Keratinocyte (primary cell): ENCODE data around the gene KIF13A. TPM values are rescaled to one million over a fixed set of nuclear protein-coding genes. Genes with fewer than 3 reads are reported as not detected.

Experiments
- DNase-seq: peaks from one replicate; pipeline ENCODE4 v3.0.0-alpha.2; 2011; ENCODE audit warnings: low read depth, missing footprints, low spot score
- FAIRE-seq: peaks from 2 replicates; lab custom pipeline; 2011; peaks lifted over from hg19 to GRCh38; lab: Jason Lieb, UNC
- H2AFZ ChIP-seq: 2 replicates; pipeline ENCODE4 v1.6.0; 2012; ENCODE audit warnings: low read length, control low read depth, inconsistent platforms; ENCODE audit not compliant: control insufficient read depth
- H3K27ac ChIP-seq: 2 replicates; pipeline ENCODE4 v1.5.1; 2011; ENCODE audit warnings: low read length; ENCODE audit not compliant: control insufficient read depth, insufficient read depth
- H3K27me3 ChIP-seq: 3 replicates; pipeline ENCODE4 v1.6.0; 2011; ENCODE audit warnings: low read length; ENCODE audit not compliant: control insufficient read depth, insufficient read depth; ENCODE audit errors: extremely low read depth
- H3K36me3 ChIP-seq, 2 experiments: 2 replicates in 1 of 2; 3 replicates in 1 of 2; pipeline ENCODE4 v1.5.1; 2011; ENCODE audit warnings: low read length in 2 of 2, mild to moderate bottlenecking in 1 of 2; ENCODE audit not compliant: control insufficient read depth in 2 of 2, insufficient read depth in 2 of 2; ENCODE audit errors: extremely low read depth in 1 of 2
- H3K4me1 ChIP-seq: 3 replicates; pipeline ENCODE4 v1.5.1; 2011; ENCODE audit warnings: low read length; ENCODE audit not compliant: control insufficient read depth, insufficient read depth; ENCODE audit errors: extremely low read depth
- H3K4me2 ChIP-seq: 3 replicates; pipeline ENCODE4 v1.6.0; 2011; ENCODE audit warnings: low read depth, low read length; ENCODE audit not compliant: control insufficient read depth, insufficient read depth; ENCODE audit errors: extremely low read depth
- H3K4me3 ChIP-seq, 3 experiments: fragments of 200-600 bp in 1 of 3; sonication (generic) in 1 of 3; 2 replicates in 2 of 3; 3 replicates in 1 of 3; pipeline ENCODE4 v1.5.1; 2011 to 2016; ENCODE audit warnings: low read length in 3 of 3, mild to moderate bottlenecking in 3 of 3, control low read depth in 2 of 3, inconsistent platforms in 1 of 3, low read depth in 1 of 3, mixed read lengths in 1 of 3, mixed run types in 1 of 3, moderate library complexity in 1 of 3; ENCODE audit not compliant: control insufficient read depth in 2 of 3, insufficient read depth in 2 of 3; ENCODE audit errors: extremely low read depth in 1 of 3
- H3K79me2 ChIP-seq: 2 replicates; pipeline ENCODE4 v1.6.0; 2012; ENCODE audit warnings: low read length; ENCODE audit not compliant: control insufficient read depth, insufficient read depth
- H3K9ac ChIP-seq: 3 replicates; pipeline ENCODE4 v1.6.0; 2011; ENCODE audit warnings: low read length; ENCODE audit not compliant: control insufficient read depth, insufficient read depth; ENCODE audit errors: extremely low read depth
- H3K9me1 ChIP-seq: 3 replicates; pipeline ENCODE4 v1.6.0; 2011; ENCODE audit warnings: low read length; ENCODE audit not compliant: control insufficient read depth, insufficient read depth; ENCODE audit errors: extremely low read depth
- H3K9me3 ChIP-seq: 2 replicates; pipeline ENCODE4 v1.5.1; 2012; ENCODE audit warnings: low read depth, low read length; ENCODE audit not compliant: control insufficient read depth
- H4K20me1 ChIP-seq: 3 replicates; pipeline ENCODE4 v1.6.0; 2011; ENCODE audit warnings: low read length; ENCODE audit not compliant: control insufficient read depth, insufficient read depth; ENCODE audit errors: extremely low read depth
- CTCF ChIP-seq, 3 experiments: IDR thresholded peaks in 1 of 3; conservative IDR thresholded peaks in 1 of 3; optimal IDR thresholded peaks in 1 of 3; 2 replicates in 2 of 3; 3 replicates in 1 of 3; pipeline versions ENCODE3 to v1.5.1; 2011; ENCODE audit warnings: low read length in 3 of 3, mild to moderate bottlenecking in 3 of 3, moderate library complexity in 2 of 3, control low read depth in 1 of 3, inconsistent platforms in 1 of 3; ENCODE audit not compliant: insufficient read depth in 2 of 3; ENCODE audit errors: extremely low read depth in 1 of 3
- EZH2 ChIP-seq: IDR thresholded peaks from one replicate; pipeline ENCODE4 v1.6.1; 2012; ENCODE audit warnings: inconsistent platforms, mild to moderate bottlenecking, low read length, moderate library complexity
- dilution Hi-C: fragments of 300-500 bp; cut with MboI; formaldehyde crosslinking; loops from one replicate; pipeline ENCODE4 v1.7.0; 2020; ENCODE audit warnings: low sequenced_read_pairs; ENCODE audit not compliant: extremely low pct_ligation_motif_present
- polyA plus RNA-seq, 5 experiments: library from polyadenylated mRNA; depleted of rRNA in 3 of 5; stranded (reverse) in 3 of 5; stranded (forward) in 1 of 5; unstranded in 1 of 5; fragments of >200 nt; gene quantifications; 1 replicate in 1 of 5; 2 replicates in 3 of 5; 3 replicates in 1 of 5; pipeline versions ENCODE4 v1.2.1 to v1.2.3, GENCODE V29; 2011 to 2012; ENCODE audit warnings: missing spikeins in 2 of 5, low read depth in 1 of 5, low replicate concordance in 1 of 5

The KIF13A gene
- polyA plus RNA-seq, 1 donor (not counting 4 experiments of a cell fraction or from before 2014, with no cell fraction given), result 96.2 TPM

GRCh38 chr6:17869753-17870050 is 117.7 kb downstream of the KIF13A start:
- Histone ChIP-seq H3K36me3 (peaks cover 2 to 3% of the 10 kb centered on the region in 2 experiments), H3K4me2 (peak overlapping the region; percentile 84), H3K27me3 (no peaks in the 10 kb centered on the region), H4K20me1 (no peaks in the 10 kb centered on the region), H3K9me3 (no peaks in the 10 kb centered on the region), H3K4me3 (peak overlapping the region in 1 of 3 experiments; percentile 39), H3K9ac (peak overlapping the region; percentile 58), H2AFZ (no peak overlapping the region), H3K27ac (peak overlapping the region; percentile 87), H3K9me1 (no peaks in the 10 kb centered on the region), H3K4me1 (peaks cover 65% of the 10 kb centered on the region), H3K79me2 (peaks cover 8% of the 10 kb centered on the region)
- no peak for DNase-seq
- FAIRE-seq, result no peak
- TF ChIP-seq CTCF (optimal IDR thresholded peaks at IDR 0.05 in 1 of 3, IDR thresholded peaks at IDR 0.05 in 1 of 3, conservative IDR thresholded peaks at IDR 0.05 in 1 of 3; ENCODE audit: extremely low read depth in 1 of 3, insufficient read depth in 2 of 3, low read length in 3 of 3) (no peak), EZH2 (no peak)
- dilution Hi-C loops, result no loop called here

- H3K4me1 ChIP-seq, result peaks cover 69% of the 10 kb centered on the region
- DNase-seq, result peak; percentile 70
- H3K9ac ChIP-seq, result peak overlapping the region; percentile 58
- peak; percentile 84 for FAIRE-seq
- no peaks in the 10 kb centered on the region for H4K20me1 ChIP-seq
- peak overlapping the region; percentile 87 for H3K27ac ChIP-seq
- no peaks in the 10 kb centered on the region for H3K9me1 ChIP-seq
- TF ChIP-seq EZH2 (no peak), CTCF (optimal IDR thresholded peaks at IDR 0.05 in 1 of 3, IDR thresholded peaks at IDR 0.05 in 1 of 3, conservative IDR thresholded peaks at IDR 0.05 in 1 of 3; ENCODE audit: extremely low read depth in 1 of 3, insufficient read depth in 2 of 3, low read length in 3 of 3) (no peak)
- H3K36me3 ChIP-seq, result peaks cover 2 to 3% of the 10 kb centered on the region in 2 experiments
- H3K4me3 ChIP-seq, result peak overlapping the region in 2 of 3 experiments; percentile 30 to 39
- no peaks in the 10 kb centered on the region for H3K9me3 ChIP-seq
- dilution Hi-C loops, result no loop called here
- H3K27me3 ChIP-seq, result no peaks in the 10 kb centered on the region
- peak overlapping the region; percentile 18 for H2AFZ ChIP-seq
- peaks cover 7% of the 10 kb centered on the region for H3K79me2 ChIP-seq
- H3K4me2 ChIP-seq, result peak overlapping the region; percentile 84
Observed at GRCh38 chr6:17869010-17869752, 118.3 kb downstream of the KIF13A start.
